Neural cell (in vitro differentiated cells): ENCODE data around the gene RASAL2. TPM values are rescaled to one million over a fixed set of nuclear protein-coding genes. Genes with fewer than 3 reads are reported as not detected.

Source experiments
- H2AFZ ChIP-seq: fragments of 200-600, 300-800 bp; sonication (generic), shearing (Covaris generic); 2 replicates; pipeline ENCODE4 v1.6.0; 2014; ENCODE audit warnings: low read depth, mild to moderate bottlenecking, antibody characterized with exemption, low read length, moderate library complexity
- H3F3A ChIP-seq: fragments of 200-600 bp; shearing (Covaris generic); 2 replicates; pipeline ENCODE4 v1.6.1; 2016; ENCODE audit warnings: mild to moderate bottlenecking, moderate library complexity, mixed read lengths, antibody characterized with exemption, low read length; ENCODE audit not compliant: insufficient read depth, poor library complexity, severe bottlenecking
- H3K27ac ChIP-seq: fragments of 200-600, 300-800 bp; sonication (generic), shearing (Covaris generic); 2 replicates; pipeline ENCODE4 v1.5.1; 2014; ENCODE audit warnings: mild to moderate bottlenecking, low read length, moderate library complexity
- H3K27me3 ChIP-seq: fragments of 300-800, 200-600 bp; sonication (generic), shearing (Covaris generic); 2 replicates; pipeline ENCODE4 v1.6.0; 2014; ENCODE audit warnings: mild to moderate bottlenecking, low read depth, low read length, moderate library complexity; ENCODE audit not compliant: insufficient read depth
- H3K36me3 ChIP-seq: fragments of 300-800, 200-600 bp; sonication (generic), shearing (Covaris generic); 2 replicates; pipeline ENCODE4 v1.5.1; 2014; ENCODE audit warnings: mild to moderate bottlenecking, antibody characterized with exemption, low read length, moderate library complexity; ENCODE audit not compliant: insufficient read depth
- H3K4me2 ChIP-seq: fragments of 300-800, 200-600 bp; sonication (generic), shearing (Covaris generic); 2 replicates; pipeline ENCODE4 v1.6.0; 2014; ENCODE audit warnings: mild to moderate bottlenecking, low read length
- H3K4me3 ChIP-seq: fragments of 300-800, 200-600 bp; sonication (generic), shearing (Covaris generic); 2 replicates; pipeline ENCODE4 v1.5.1; 2014; ENCODE audit warnings: mild to moderate bottlenecking, low read length, moderate library complexity
- H3K79me2 ChIP-seq: fragments of 200-600 bp; shearing (Covaris generic); replicated peaks from 2 replicates; pipeline ENCODE4 v1.6.0; 2014; ENCODE audit warnings: mild to moderate bottlenecking, low read length, moderate library complexity; ENCODE audit not compliant: insufficient read depth
- H3K9ac ChIP-seq: fragments of 300-800, 200-600 bp; sonication (generic), shearing (Covaris generic); 2 replicates; pipeline ENCODE4 v1.6.1; 2016; ENCODE audit warnings: mild to moderate bottlenecking, low read length, mixed read lengths
- H3K9me2 ChIP-seq: fragments of 200-600 bp; shearing (Covaris generic); 2 replicates; pipeline ENCODE4 v1.6.1; 2016; ENCODE audit warnings: mild to moderate bottlenecking, low read length, mixed read lengths; ENCODE audit not compliant: insufficient read depth
- H3K9me3 ChIP-seq: fragments of 200-600, 300-800 bp; sonication (generic), shearing (Covaris generic); 2 replicates; pipeline ENCODE4 v1.6.1; 2016; ENCODE audit warnings: mild to moderate bottlenecking, mixed run types, low read length, moderate library complexity, mixed read lengths
- H4K20me1 ChIP-seq: fragments of 200-600 bp; shearing (Covaris generic); 2 replicates; pipeline ENCODE4 v1.6.1; 2016; ENCODE audit warnings: mild to moderate bottlenecking, mixed run types; ENCODE audit not compliant: insufficient read depth
- CTCF ChIP-seq: fragments of 450-650 bp; IDR thresholded peaks from 2 replicates; pipeline ENCODE4 v1.5.1; 2014; ENCODE audit warnings: antibody characterized with exemption, mild to moderate bottlenecking, moderate library complexity; ENCODE audit not compliant: poor library complexity, severe bottlenecking
- EP300 ChIP-seq: fragments of 450-650 bp; conservative IDR thresholded peaks from 2 replicates; pipeline ENCODE4 v1.6.1; 2014; ENCODE audit warnings: antibody characterized with exemption, mild to moderate bottlenecking, moderate library complexity; ENCODE audit not compliant: poor library complexity, severe bottlenecking
- EZH2 ChIP-seq: fragments of 200-600, 300-800 bp; shearing (Covaris generic), sonication (generic); IDR thresholded peaks from 2 replicates; pipeline ENCODE4 v1.6.1; 2014; ENCODE audit warnings: antibody characterized with exemption, low read length, borderline replicate concordance, mild to moderate bottlenecking; ENCODE audit not compliant: insufficient read depth, poor library complexity, severe bottlenecking
- MXI1 ChIP-seq: fragments of 450-650 bp; conservative IDR thresholded peaks from 2 replicates; pipeline ENCODE4 v1.6.1; 2014; ENCODE audit warnings: antibody characterized with exemption, mild to moderate bottlenecking; ENCODE audit not compliant: poor library complexity, severe bottlenecking
- POLR2AphosphoS5 ChIP-seq: IDR thresholded peaks from 2 replicates; pipeline ENCODE4 v1.6.1; 2012
- RAD21 ChIP-seq: fragments of 450-650 bp; conservative IDR thresholded peaks from 2 replicates; pipeline ENCODE4 v1.6.1; 2014; ENCODE audit warnings: antibody characterized with exemption, mild to moderate bottlenecking, moderate library complexity
- REST ChIP-seq: IDR thresholded peaks from 2 replicates; pipeline ENCODE4 v1.6.1; 2012; ENCODE audit warnings: borderline replicate concordance
- SMC3 ChIP-seq: fragments of 450-650 bp; conservative IDR thresholded peaks from 2 replicates; pipeline ENCODE4 v1.6.1; 2014; ENCODE audit warnings: antibody characterized with exemption, mild to moderate bottlenecking, moderate library complexity; ENCODE audit not compliant: poor library complexity
- TAF1 ChIP-seq: IDR thresholded peaks from 2 replicates; pipeline ENCODE4 v1.6.1; 2012; ENCODE audit warnings: low read depth
- polyA plus RNA-seq: library from polyadenylated mRNA; depleted of rRNA; stranded (reverse); fragments of >200 nt; gene quantifications from 2 replicates; pipeline ENCODE4 v1.2.3, GENCODE V29; 2014

Gene RASAL2
- polyA plus RNA-seq, 1 donor from 2014 or later = 73.3 TPM

GRCh38 chr1:178266113-178266512, 172.2 kb downstream of the RASAL2 start:
- H3K9me3 ChIP-seq = no peaks in the 10 kb centered on the region
- H2AFZ ChIP-seq = no peak overlapping the region
- H3K79me2 ChIP-seq = no peaks in the 10 kb centered on the region
- no peaks in the 10 kb centered on the region for H3K27me3 ChIP-seq
- no peaks in the 10 kb centered on the region for H4K20me1 ChIP-seq
- H3K9ac ChIP-seq = no peak overlapping the region
- no peaks in the 10 kb centered on the region for H3F3A ChIP-seq
- H3K27ac ChIP-seq = no peak overlapping the region
- H3K4me3 ChIP-seq = no peak overlapping the region
- no peaks in the 10 kb centered on the region for H3K36me3 ChIP-seq
- H3K9me2 ChIP-seq = no peaks in the 10 kb centered on the region
- TF ChIP-seq SMC3 (no peak), MXI1 (no peak), TAF1 (no peak), POLR2AphosphoS5 (no peak), EP300 (no peak), REST (no peak), EZH2 (no peak), CTCF (no peak), RAD21 (no peak)
- no peak overlapping the region for H3K4me2 ChIP-seq

DNA sequence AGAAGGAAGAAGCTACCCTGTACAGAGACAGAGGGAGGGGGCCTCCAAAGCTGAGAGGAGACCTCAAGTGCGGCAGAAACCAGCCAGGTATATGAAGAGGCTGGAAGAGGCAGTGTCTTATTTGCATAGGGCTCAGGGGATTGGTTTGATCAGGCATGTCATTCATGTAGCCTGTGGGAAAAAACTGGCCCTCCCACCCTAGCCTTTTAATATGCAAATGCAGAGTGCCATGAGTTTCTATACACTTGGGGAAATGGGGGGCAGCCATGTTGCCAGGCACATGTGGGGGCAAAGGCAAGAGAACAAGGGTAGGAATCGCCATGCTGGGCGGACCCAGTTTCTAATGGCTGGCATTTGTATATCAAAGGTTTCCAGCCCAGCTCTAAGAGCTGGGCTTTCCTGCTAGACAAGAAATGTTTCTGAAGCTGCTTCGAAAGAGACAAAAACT, 172.7 kb downstream of the RASAL2 start:
- H4K20me1 ChIP-seq = no peaks in the 10 kb centered on the region
- no peak overlapping the region for H3K4me3 ChIP-seq
- H3K4me2 ChIP-seq = no peak overlapping the region
- TF ChIP-seq EP300 = no peak
- TF ChIP-seq SMC3 = no peak
- no peak for TF ChIP-seq POLR2AphosphoS5
- no peak for TF ChIP-seq TAF1
- no peak for TF ChIP-seq MXI1
- no peak for TF ChIP-seq RAD21
- no peak for TF ChIP-seq REST
- TF ChIP-seq CTCF = no peak
- TF ChIP-seq EZH2 = no peak
- no peaks in the 10 kb centered on the region for H3K27me3 ChIP-seq
- H3K9ac ChIP-seq = no peak overlapping the region
- H3F3A ChIP-seq = no peaks in the 10 kb centered on the region
- H3K9me3 ChIP-seq = no peaks in the 10 kb centered on the region
- H3K27ac ChIP-seq = no peak overlapping the region
- H3K79me2 ChIP-seq = no peaks in the 10 kb centered on the region
- no peaks in the 10 kb centered on the region for H3K36me3 ChIP-seq
- H3K9me2 ChIP-seq = no peaks in the 10 kb centered on the region
- H2AFZ ChIP-seq = no peak overlapping the region
